K562 (cell line): Measurements from ENCODE around the gene MLIP. TPM values are rescaled to one million over a fixed set of nuclear protein-coding genes. Genes with fewer than 3 reads are reported as not detected.

Experiments used
- ATAC-seq: fragments of 200-7000 bp; cut with Tn5 transposase; 3 replicates; pipeline ENCODE4 v1.9.1; 2020; ENCODE audit warnings: moderate library complexity
- BruUV-seq: library from RNA; stranded (reverse); fragments of 400-500 nt; replicated peaks from 2 replicates; lab custom pipeline; 2021; lab: Mats Ljungman, UMichigan
- CTCF ChIA-PET: fragments of 300-600 bp; formaldehyde crosslinking; extraction: SDS; loops from one replicate; lab custom pipeline; 2021; ENCODE audit warnings: low intra/inter-chr PET ratio; lab: Yijun Ruan, JAX
- POLR2A ChIA-PET: fragments of 300-600, 350-650 bp; sonication (Branson Sonifier 250); formaldehyde crosslinking; extraction: SDS; loops from one replicate; lab custom pipeline; 2021; ENCODE audit warnings: antibody characterized with exemption, inconsistent platforms; lab: Yijun Ruan, JAX
- DNase-seq, 4 experiments: peaks; one replicate each; pipeline versions ENCODE4 v3.0.0 to v3.0.0-alpha.2; 2011 to 2018; ENCODE audit warnings: low spot score in 3 of 4, mixed read lengths in 3 of 4; ENCODE audit errors: extremely low read depth in 1 of 4
- FAIRE-seq: peaks from 2 replicates; lab custom pipeline; 2011; peaks lifted over from hg19 to GRCh38; lab: Jason Lieb, UNC
- H2AFZ ChIP-seq: 2 replicates; pipeline ENCODE4 v1.6.0; 2011; ENCODE audit warnings: low read depth, low read length, control low read depth, inconsistent platforms
- H3K27ac ChIP-seq: fragments of 200-600 bp; 3 replicates; pipeline ENCODE4 v1.8.0; 2011; ENCODE audit warnings: low read depth, mild to moderate bottlenecking, control low read depth, inconsistent platforms, low read length, moderate library complexity, mixed read lengths; ENCODE audit errors: extremely low read depth
- H3K27me3 ChIP-seq, 2 experiments: fragments of 300-600 bp in 1 of 2; 2 replicates in 1 of 2; 3 replicates in 1 of 2; pipeline versions ENCODE4 v1.6.0 to v1.8.0; 2011; ENCODE audit warnings: inconsistent platforms in 2 of 2, low read length in 2 of 2, mild to moderate bottlenecking in 1 of 2, mixed read lengths in 1 of 2, moderate library complexity in 1 of 2; ENCODE audit not compliant: control insufficient read depth in 2 of 2, insufficient read depth in 2 of 2
- H3K36me3 ChIP-seq: fragments of 300-600 bp; 3 replicates; pipeline ENCODE4 v1.8.0; 2011; ENCODE audit warnings: mild to moderate bottlenecking, low read length, inconsistent platforms; ENCODE audit not compliant: control insufficient read depth, insufficient read depth
- H3K4me1 ChIP-seq, 2 experiments: fragments of 200-600 bp in 1 of 2; replicated peaks in 1 of 2; 2 replicates in 1 of 2; 3 replicates in 1 of 2; pipeline versions ENCODE4 v1.5.1 to v1.8.0; 2011; ENCODE audit warnings: inconsistent platforms in 2 of 2, low read length in 2 of 2, mild to moderate bottlenecking in 1 of 2, mixed read lengths in 1 of 2, moderate library complexity in 1 of 2; ENCODE audit not compliant: control insufficient read depth in 2 of 2, insufficient read depth in 2 of 2
- H3K4me2 ChIP-seq: 2 replicates; pipeline ENCODE4 v1.6.1; 2011; ENCODE audit warnings: low read length, control low read depth, inconsistent platforms, mixed read lengths; ENCODE audit not compliant: insufficient read depth
- H3K4me3 ChIP-seq: fragments of 200-600 bp; sonication (generic), shearing (Covaris generic); 2 replicates; pipeline ENCODE4 v1.5.1; 2016; ENCODE audit warnings: control low read depth, inconsistent platforms
- H3K79me2 ChIP-seq: fragments of 200-600 bp; 3 replicates; pipeline ENCODE4 v1.8.0; 2011; ENCODE audit warnings: low read length, inconsistent platforms; ENCODE audit not compliant: control insufficient read depth, insufficient read depth
- H3K9ac ChIP-seq, 2 experiments: 2 replicates each; pipeline versions ENCODE4 v1.6.0 to v1.6.1; 2011; ENCODE audit warnings: low read depth in 2 of 2, low read length in 2 of 2, control low read depth in 1 of 2, inconsistent platforms in 1 of 2, mild to moderate bottlenecking in 1 of 2, mixed read lengths in 1 of 2; ENCODE audit not compliant: insufficient read depth in 1 of 2
- H3K9me1 ChIP-seq: one replicate; pipeline ENCODE4 v1.6.0; 2011; ENCODE audit warnings: inconsistent platforms, mild to moderate bottlenecking, low read length, moderate library complexity; ENCODE audit not compliant: control insufficient read depth, insufficient read depth
- H3K9me3 ChIP-seq: replicated peaks from 2 replicates; pipeline ENCODE4 v1.5.1; 2011; ENCODE audit warnings: low read depth, low read length, inconsistent platforms; ENCODE audit not compliant: control insufficient read depth, insufficient read depth
- H4K20me1 ChIP-seq: replicated peaks from 2 replicates; pipeline ENCODE4 v1.6.1; 2011; ENCODE audit warnings: low read length, inconsistent platforms, mixed read lengths; ENCODE audit not compliant: control insufficient read depth, insufficient read depth
- CC2D1A ChIP-seq: fragments of 450-650 bp; IDR thresholded peaks from 2 replicates; pipeline ENCODE4 v1.6.1; 2017; ENCODE audit warnings: mild to moderate bottlenecking
- ESRRB ChIP-seq: fragments of 250-450 bp; sonication (Bioruptor Pico); IDR thresholded peaks from 2 replicates; pipeline ENCODE4 v1.5.0; 2020; ENCODE audit warnings: mild to moderate bottlenecking, moderate library complexity, borderline replicate concordance
- GTF2A2 ChIP-seq: IDR thresholded peaks from 2 replicates; pipeline ENCODE4 v1.6.1; 2016; ENCODE audit warnings: mild to moderate bottlenecking, missing genetic modification characterization, missing compliant biosample characterization
- HDAC3 ChIP-seq: fragments of 450-650 bp; IDR thresholded peaks from 2 replicates; pipeline ENCODE4 v1.6.1; 2018; ENCODE audit warnings: borderline replicate concordance, mild to moderate bottlenecking, moderate library complexity; ENCODE audit not compliant: partially characterized antibody
- MAFK ChIP-seq: IDR thresholded peaks from 2 replicates; pipeline ENCODE4 v1.6.1; 2011; ENCODE audit warnings: low read length, improper control_type of control experiment
- MECOM ChIP-seq: fragments of 250-450 bp; sonication (Bioruptor Pico); IDR thresholded peaks from 2 replicates; pipeline ENCODE4 v1.8.0; 2022; ENCODE audit warnings: inconsistent platforms
- PHF20 ChIP-seq: fragments of 450-650 bp; IDR thresholded peaks from 2 replicates; pipeline ENCODE4 v1.6.1; 2018; ENCODE audit not compliant: partially characterized antibody
- PML ChIP-seq: IDR thresholded peaks from 2 replicates; pipeline ENCODE4 v1.6.1; 2012; ENCODE audit warnings: low read length, inconsistent platforms
- POLR3A ChIP-seq: IDR thresholded peaks from 2 replicates; pipeline ENCODE4 v1.6.1; 2011; ENCODE audit warnings: borderline replicate concordance, mild to moderate bottlenecking, moderate library complexity; ENCODE audit not compliant: insufficient read length, insufficient read depth; ENCODE audit errors: extremely low read depth
- PTTG1 ChIP-seq: fragments of 450-650 bp; IDR thresholded peaks from 2 replicates; pipeline ENCODE4 v1.6.1; 2016; ENCODE audit warnings: low read depth, mild to moderate bottlenecking, missing genetic modification characterization, missing compliant biosample characterization
- RAD51 ChIP-seq: fragments of 450-650 bp; IDR thresholded peaks from 2 replicates; pipeline ENCODE4 v1.7.1; 2016; ENCODE audit warnings: low read depth, mild to moderate bottlenecking, borderline replicate concordance
- ZNF12 ChIP-seq: sonication (generic); formaldehyde crosslinking; IDR thresholded peaks from 2 replicates; pipeline ENCODE4 v1.4.0; 2020; ENCODE audit warnings: mild to moderate bottlenecking, missing genetic modification reagents
- ZNF121 ChIP-seq: sonication (generic); formaldehyde crosslinking; conservative IDR thresholded peaks from 2 replicates; pipeline ENCODE4 v1.8.0; 2022; ENCODE audit warnings: missing genetic modification reagents
- ZNF561 ChIP-seq: fragments of 450-650 bp; formaldehyde crosslinking; conservative IDR thresholded peaks from 2 replicates; pipeline ENCODE4 v1.4.0; 2020; ENCODE audit warnings: mild to moderate bottlenecking, moderate library complexity
- ZNF586 ChIP-seq: fragments of 450-650 bp; formaldehyde crosslinking; conservative IDR thresholded peaks from 2 replicates; pipeline ENCODE4 v1.4.0; 2020; ENCODE audit warnings: mild to moderate bottlenecking, moderate library complexity
- ZNF589 ChIP-seq: fragments of 200-800 bp; sonication (Bioruptor generic); IDR thresholded peaks from 2 replicates; pipeline ENCODE4 v1.6.1; 2016; ENCODE audit warnings: low read depth, missing genetic modification characterization, missing compliant biosample characterization
- ZSCAN32 ChIP-seq: fragments of 450-650 bp; formaldehyde crosslinking; IDR thresholded peaks from 2 replicates; pipeline ENCODE4 v1.4.0; 2020; ENCODE audit warnings: mild to moderate bottlenecking, moderate library complexity
- WGBS: fragments of 100-300 bp; shearing (Covaris generic); methylation state at CpG from one replicate; pipeline ENCODE4 v1.1.6; 2016; ENCODE audit warnings: low coverage, mixed read lengths; ENCODE audit not compliant: insufficient coverage; ENCODE audit errors: missing lambda C conversion rate; 5-methylcytosine and 5-hydroxymethylcytosine counted together
- in situ Hi-C: fragments of 300-500 bp; cut with MboI; formaldehyde crosslinking; loops from 4 replicates; pipeline ENCODE4 v1.15.0; 2018; ENCODE audit warnings: inconsistent platforms, mixed read lengths
- intact Hi-C: fragments of 100-400 bp; cut with micrococcal nuclease; formaldehyde crosslinking; loops from 2 replicates; pipeline ENCODE4 v1.14.2; 2022
- polyA plus RNA-seq, 8 experiments: library from polyadenylated mRNA; depleted of rRNA in 4 of 8; stranded (reverse) in 5 of 8; unstranded in 3 of 8; fragments of >200 nt; fragmentation: Nextera tagmentation in 2 of 8; fragmentation: Illumina TruSeq in 1 of 8; extraction: Ambion mirVana in 2 of 8; extraction: Trizol in 1 of 8; gene quantifications; 2 replicates each; pipeline versions ENCODE4 v1.2.1 to v1.2.3, GENCODE V29; 2011 to 2014; ENCODE audit warnings: inconsistent platforms in 1 of 8, missing spikeins in 1 of 8
- total RNA-seq, 7 experiments: library from RNA; depleted of rRNA in 6 of 7; stranded (reverse); fragments of >200 nt in 6 of 7; fragmentation: Illumina TruSeq in 2 of 7; extraction: Trizol in 2 of 7; gene quantifications; 2 replicates each; pipeline versions ENCODE4 v1.2.1 to v1.2.3, GENCODE V29; 2011 to 2021; ENCODE audit warnings: low replicate concordance in 1 of 7
- TF ChIP-seq, protein P1 (sequence below): sonication (generic); formaldehyde crosslinking; IDR thresholded peaks from 2 replicates; pipeline ENCODE4 v1.8.1; 2023; ENCODE audit warnings: mild to moderate bottlenecking, missing genetic modification reagents

The MLIP gene
- total and polyA plus RNA-seq, 9 of the 15 experiments (the other 6 are each of a cell fraction or from before 2014, with no cell fraction given): not detected

DNA sequence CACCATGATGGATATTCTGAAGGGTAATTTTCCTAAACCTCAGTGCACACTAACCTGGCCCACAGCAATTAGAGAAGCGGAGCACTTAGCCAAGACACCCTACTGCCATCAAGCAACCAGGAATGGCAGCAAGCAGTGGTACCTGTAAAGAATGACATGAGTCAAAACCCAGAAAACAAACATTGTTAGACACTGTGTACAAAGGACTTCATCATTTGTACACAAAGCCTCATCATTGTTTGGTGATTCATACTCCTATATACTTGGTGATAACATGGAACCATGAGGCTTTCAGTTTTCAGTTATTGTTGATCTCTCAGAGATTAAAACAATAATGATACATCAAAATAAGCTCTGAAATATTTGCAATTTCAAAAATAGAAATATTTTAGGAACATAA, 74.6 kb downstream of the MLIP start:
- Histone ChIP-seq H3K9me1 (no peaks in the 10 kb centered on the region), H2AFZ (no peak overlapping the region), H3K36me3 (no peaks in the 10 kb centered on the region), H3K79me2 (no peaks in the 10 kb centered on the region), H3K4me2 (no peak overlapping the region), H3K4me3 (no peak overlapping the region), H3K27me3 (no peaks in the 10 kb centered on the region), H3K9ac (no peak overlapping the region), H3K27ac (no peak overlapping the region), H3K9me3 (no peaks in the 10 kb centered on the region), H4K20me1 (no peaks in the 10 kb centered on the region), H3K4me1 (no peaks in the 10 kb centered on the region)
- ChIA-PET CTCF (no interaction called here), POLR2A (no interaction called here)
- FAIRE-seq (no peak), ATAC-seq (no peak), DNase-seq (no peak)
- no TSS peak for BruUV-seq
- in situ Hi-C loops (no loop called here), intact Hi-C loops (no loop called here)
- no CpG with 5 or more reads among the region's 1 CpG for WGBS
- no peak for TF ChIP-seq HDAC3
- no peak for TF ChIP-seq ZNF589 (CRISPR knock-in tag)
- TF ChIP-seq PML: no peak
- no peak for TF ChIP-seq PHF20
- TF ChIP-seq ZNF12 (CRISPR knock-in tag): no peak
- no peak for TF ChIP-seq CC2D1A
- TF ChIP-seq ZSCAN32 (CRISPR knock-in tag): no peak

DNA sequence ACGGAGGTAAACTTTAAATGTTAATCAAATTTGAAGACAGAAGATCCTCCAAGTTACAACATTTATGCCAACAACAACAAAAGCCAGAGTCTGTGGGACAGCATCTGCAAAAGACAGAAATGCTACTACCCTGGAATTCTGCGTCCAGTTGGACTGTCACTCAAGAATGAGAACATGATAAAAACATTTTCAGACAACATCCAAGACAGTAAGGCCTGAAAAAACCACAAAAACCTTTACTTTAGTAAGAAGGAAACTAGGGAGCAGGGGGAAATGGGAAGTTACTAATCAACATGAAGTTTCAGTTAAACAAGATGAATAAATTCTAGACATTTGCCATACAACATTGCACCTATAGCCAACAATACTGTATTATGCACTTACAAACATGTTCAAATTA, 77.6 kb downstream of the MLIP start:
- H3K4me1 ChIP-seq: no peaks in the 10 kb centered on the region
- H3K79me2 ChIP-seq: no peaks in the 10 kb centered on the region
- H3K9me3 ChIP-seq: no peaks in the 10 kb centered on the region
- H4K20me1 ChIP-seq: no peaks in the 10 kb centered on the region
- H3K4me2 ChIP-seq: no peak overlapping the region
- H3K9me1 ChIP-seq: no peaks in the 10 kb centered on the region
- no peak for FAIRE-seq
- no peaks in the 10 kb centered on the region for H3K27me3 ChIP-seq
- ChIA-PET POLR2A (no interaction called here), CTCF (no interaction called here)
- no peak for ATAC-seq
- no peak overlapping the region for H3K4me3 ChIP-seq
- no peak overlapping the region for H3K9ac ChIP-seq
- H3K36me3 ChIP-seq: no peaks in the 10 kb centered on the region
- no TSS peak for BruUV-seq
- H2AFZ ChIP-seq: no peak overlapping the region
- H3K27ac ChIP-seq: no peak overlapping the region
- no peak for DNase-seq
- intact Hi-C loops: no loop called here
- 4% methylated on average over 2 of the region's 2 CpGs for WGBS
- in situ Hi-C loops: no loop called here
- no peak for TF ChIP-seq ZNF12 (CRISPR knock-in tag)
- TF ChIP-seq, protein P1, sequence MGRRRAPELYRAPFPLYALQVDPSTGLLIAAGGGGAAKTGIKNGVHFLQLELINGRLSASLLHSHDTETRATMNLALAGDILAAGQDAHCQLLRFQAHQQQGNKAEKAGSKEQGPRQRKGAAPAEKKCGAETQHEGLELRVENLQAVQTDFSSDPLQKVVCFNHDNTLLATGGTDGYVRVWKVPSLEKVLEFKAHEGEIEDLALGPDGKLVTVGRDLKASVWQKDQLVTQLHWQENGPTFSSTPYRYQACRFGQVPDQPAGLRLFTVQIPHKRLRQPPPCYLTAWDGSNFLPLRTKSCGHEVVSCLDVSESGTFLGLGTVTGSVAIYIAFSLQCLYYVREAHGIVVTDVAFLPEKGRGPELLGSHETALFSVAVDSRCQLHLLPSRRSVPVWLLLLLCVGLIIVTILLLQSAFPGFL (CRISPR knock-in tag): no peak
- TF ChIP-seq ZNF586 (CRISPR knock-in tag): no peak
- no peak for TF ChIP-seq ZNF561
- TF ChIP-seq ZNF121 (CRISPR knock-in tag): no peak
- TF ChIP-seq MAFK: no peak
- TF ChIP-seq GTF2A2 (tag): no peak
- TF ChIP-seq ESRRB (CRISPR knock-in tag): no peak
- TF ChIP-seq POLR3A: no peak
- TF ChIP-seq MECOM (CRISPR knock-in tag): no peak
- no peak for TF ChIP-seq RAD51
- TF ChIP-seq PTTG1: no peak
